ENCODE results near the gene RAB27B.

Gene RAB27B

GRCh38 chr18:54829856-54830255, 1.6 kb downstream of the RAB27B start:
- Histone ChIP-seq H3K79me2 (ENCODE audit: insufficient read depth, low read length) (no peaks in the 10 kb centered on the region), H3K27ac (ENCODE audit: low read length) (no peak overlapping the region), H3K27me3 (ENCODE audit: insufficient read depth, low read length, poor library complexity) (peaks cover 3% of the 10 kb centered on the region), H3K4me1 (ENCODE audit: insufficient read depth, low read length) (peaks cover 15% of the 10 kb centered on the region), H4K20me1 (ENCODE audit: insufficient read depth, low read length) (no peaks in the 10 kb centered on the region), H3K4me2 (ENCODE audit: insufficient read depth, low read length) (no peak overlapping the region), H2AFZ (ENCODE audit: low read depth, low read length) (no peak overlapping the region), H3K4me3 (ENCODE audit: low read depth in 1 of 2, low read length in 2 of 2) (no peak overlapping the region), H3K9ac (ENCODE audit: low read depth, low read length) (no peak overlapping the region), H3K9me3 (ENCODE audit: insufficient read depth, low read length, severe bottlenecking) (peaks cover 5% of the 10 kb centered on the region), H3K36me3 (ENCODE audit: insufficient read depth, low read length) (no peaks in the 10 kb centered on the region)
- no peak for TF ChIP-seq CTCF (IDR thresholded peaks at IDR 0.05; ENCODE audit: borderline replicate concordance, extremely low read depth, low read length, poor library complexity, severe bottlenecking)
- no peak for TF ChIP-seq EZH2 (IDR thresholded peaks at IDR 0.05; ENCODE audit: borderline replicate concordance, low read depth, low read length, severe bottlenecking)
- ATAC-seq (ENCODE audit: insufficient read depth, low read depth) = no peak
- no peak for DNase-seq

GRCh38 chr18:54830260-54830659, 2.0 kb downstream of the RAB27B start:
- H3K36me3 ChIP-seq (ENCODE audit: insufficient read depth, low read length) = no peaks in the 10 kb centered on the region
- peaks cover 15% of the 10 kb centered on the region for H3K4me1 ChIP-seq (ENCODE audit: insufficient read depth, low read length)
- H3K4me2 ChIP-seq (ENCODE audit: insufficient read depth, low read length) = no peak overlapping the region
- ATAC-seq (ENCODE audit: insufficient read depth, low read depth) (no peak), DNase-seq (no peak)
- H3K27ac ChIP-seq (ENCODE audit: low read length) = no peak overlapping the region
- no peaks in the 10 kb centered on the region for H3K79me2 ChIP-seq (ENCODE audit: insufficient read depth, low read length)
- H3K9me3 ChIP-seq (ENCODE audit: insufficient read depth, low read length, severe bottlenecking) = peaks cover 5% of the 10 kb centered on the region
- H3K9ac ChIP-seq (ENCODE audit: low read depth, low read length) = no peak overlapping the region
- no peak for TF ChIP-seq CTCF (IDR thresholded peaks at IDR 0.05; ENCODE audit: borderline replicate concordance, extremely low read depth, low read length, poor library complexity, severe bottlenecking)
- no peak for TF ChIP-seq EZH2 (IDR thresholded peaks at IDR 0.05; ENCODE audit: borderline replicate concordance, low read depth, low read length, severe bottlenecking)
- no peak overlapping the region for H2AFZ ChIP-seq (ENCODE audit: low read depth, low read length)
- H3K27me3 ChIP-seq (ENCODE audit: insufficient read depth, low read length, poor library complexity) = peaks cover 3% of the 10 kb centered on the region
- H3K4me3 ChIP-seq (ENCODE audit: low read depth in 1 of 2, low read length in 2 of 2) = no peak overlapping the region
- H4K20me1 ChIP-seq (ENCODE audit: insufficient read depth, low read length) = no peaks in the 10 kb centered on the region

- TF ChIP-seq EZH2 (IDR thresholded peaks at IDR 0.05; ENCODE audit: borderline replicate concordance, low read depth, low read length, severe bottlenecking) (no peak), CTCF (IDR thresholded peaks at IDR 0.05; ENCODE audit: borderline replicate concordance, extremely low read depth, low read length, poor library complexity, severe bottlenecking) (no peak)
Measured at GRCh38 chr18:54830866-54831265, 2.6 kb downstream of the RAB27B start.

GRCh38 chr18:54835944-54836343, 7.7 kb downstream of the RAB27B start:
- Histone ChIP-seq H3K27me3 (ENCODE audit: insufficient read depth, low read length, poor library complexity) (no peaks in the 10 kb centered on the region), H3K9me3 (ENCODE audit: insufficient read depth, low read length, severe bottlenecking) (peaks cover 5% of the 10 kb centered on the region), H3K4me3 (ENCODE audit: low read depth in 1 of 2, low read length in 2 of 2) (no peak overlapping the region), H2AFZ (ENCODE audit: low read depth, low read length) (no peak overlapping the region), H4K20me1 (ENCODE audit: insufficient read depth, low read length) (no peaks in the 10 kb centered on the region), H3K4me1 (ENCODE audit: insufficient read depth, low read length) (peaks cover 21% of the 10 kb centered on the region), H3K27ac (ENCODE audit: low read length) (no peak overlapping the region), H3K79me2 (ENCODE audit: insufficient read depth, low read length) (no peaks in the 10 kb centered on the region), H3K4me2 (ENCODE audit: insufficient read depth, low read length) (no peak overlapping the region; the same call in 1 of the 2 replicates), H3K9ac (ENCODE audit: low read depth, low read length) (no peak overlapping the region), H3K36me3 (ENCODE audit: insufficient read depth, low read length) (no peaks in the 10 kb centered on the region)
- peak; percentile 7 for DNase-seq
- ATAC-seq (ENCODE audit: insufficient read depth, low read depth) = peak; percentile 58; the same call in 1 of the 3 replicates
- TF ChIP-seq CTCF (IDR thresholded peaks at IDR 0.05; ENCODE audit: borderline replicate concordance, extremely low read depth, low read length, poor library complexity, severe bottlenecking) (no peak), EZH2 (IDR thresholded peaks at IDR 0.05; ENCODE audit: borderline replicate concordance, low read depth, low read length, severe bottlenecking) (no peak)

More at GRCh38 chr18:54830866-54831265, 2.6 kb downstream of the RAB27B start:
- H3K9ac ChIP-seq (ENCODE audit: low read depth, low read length) = no peak overlapping the region
- no peak for DNase-seq
- peaks cover 20% of the 10 kb centered on the region for H3K4me1 ChIP-seq (ENCODE audit: insufficient read depth, low read length)
- peaks cover 3% of the 10 kb centered on the region for H3K27me3 ChIP-seq (ENCODE audit: insufficient read depth, low read length, poor library complexity)
- no peaks in the 10 kb centered on the region for H3K36me3 ChIP-seq (ENCODE audit: insufficient read depth, low read length)
- H3K4me3 ChIP-seq (ENCODE audit: low read depth in 1 of 2, low read length in 2 of 2) = no peak overlapping the region
- no peak overlapping the region for H3K4me2 ChIP-seq (ENCODE audit: insufficient read depth, low read length)
- no peaks in the 10 kb centered on the region for H3K79me2 ChIP-seq (ENCODE audit: insufficient read depth, low read length)
- H3K27ac ChIP-seq (ENCODE audit: low read length) = no peak overlapping the region
- H2AFZ ChIP-seq (ENCODE audit: low read depth, low read length) = no peak overlapping the region
- ATAC-seq (ENCODE audit: insufficient read depth, low read depth) = no peak
- H3K9me3 ChIP-seq (ENCODE audit: insufficient read depth, low read length, severe bottlenecking) = peaks cover 5% of the 10 kb centered on the region
- no peaks in the 10 kb centered on the region for H4K20me1 ChIP-seq (ENCODE audit: insufficient read depth, low read length)
